Kasumi-1 (cell line): Measurements from ENCODE around the gene PHLDB1.
"Not testable (repeated sequence)": the region's sequence is repeated elsewhere in the genome, so short reads cannot be mapped to it uniquely, and the experiment has no call there.

Experiments used
- DNase-seq, 2 experiments: peaks; one replicate each; lab custom pipeline; 2025; lab: John Stamatoyannopoulos, UW

Gene PHLDB1

DNA sequence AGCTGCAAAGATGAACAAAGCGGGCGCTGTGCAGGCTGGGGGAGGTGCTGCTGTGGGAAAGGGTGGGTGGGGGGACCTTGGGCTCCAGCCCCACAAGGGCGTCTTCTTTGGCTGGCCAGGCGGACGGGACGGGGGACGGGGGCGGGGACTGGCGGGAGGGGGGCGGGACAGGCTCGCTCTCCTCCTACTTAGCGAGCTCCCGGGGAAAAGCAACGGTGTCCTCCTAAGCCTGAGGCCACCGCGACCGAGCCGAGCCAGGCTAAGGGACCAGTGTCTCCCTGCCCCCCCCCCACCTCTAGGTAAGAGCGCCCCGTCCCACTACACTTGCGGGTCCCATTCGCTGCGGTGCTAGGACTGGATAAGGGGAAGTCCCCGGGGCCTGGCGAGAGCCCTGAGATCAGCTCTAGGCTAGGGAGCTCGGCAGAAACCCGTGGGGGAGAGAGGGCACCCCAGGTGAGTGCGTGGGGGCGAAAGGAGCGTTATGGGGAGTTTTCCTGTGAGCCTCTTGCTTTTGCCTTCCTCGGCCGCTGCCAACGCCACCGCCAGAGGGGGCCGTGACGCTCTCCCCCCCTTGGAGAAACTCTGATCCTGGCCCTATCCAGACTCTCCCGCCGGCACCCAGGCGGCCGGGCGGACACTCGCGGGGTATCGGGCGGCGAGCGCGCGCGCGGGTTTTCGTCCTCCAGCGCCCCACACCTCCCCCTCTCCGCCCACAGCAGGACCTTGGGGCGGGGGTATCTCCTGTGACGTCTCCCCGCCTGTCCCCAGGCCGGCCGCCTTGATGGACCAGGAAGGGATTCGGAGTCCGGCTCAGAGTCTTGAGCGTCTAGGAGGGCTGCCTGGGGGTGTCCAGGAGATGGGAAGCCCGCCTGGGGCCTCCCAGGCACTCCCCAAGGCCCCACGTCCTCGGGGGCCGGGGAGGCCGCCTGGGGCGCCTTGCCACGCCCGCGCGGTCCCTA lies at the start of gene PHLDB1:
TSS of gene PHLDB1 (plus strand) at position 215 of the 959 bp plus-strand sequence. CDS start 6,222 bp downstream, outside the sequence.
- DNase-seq = peak; percentile 28 to 39

DNA sequence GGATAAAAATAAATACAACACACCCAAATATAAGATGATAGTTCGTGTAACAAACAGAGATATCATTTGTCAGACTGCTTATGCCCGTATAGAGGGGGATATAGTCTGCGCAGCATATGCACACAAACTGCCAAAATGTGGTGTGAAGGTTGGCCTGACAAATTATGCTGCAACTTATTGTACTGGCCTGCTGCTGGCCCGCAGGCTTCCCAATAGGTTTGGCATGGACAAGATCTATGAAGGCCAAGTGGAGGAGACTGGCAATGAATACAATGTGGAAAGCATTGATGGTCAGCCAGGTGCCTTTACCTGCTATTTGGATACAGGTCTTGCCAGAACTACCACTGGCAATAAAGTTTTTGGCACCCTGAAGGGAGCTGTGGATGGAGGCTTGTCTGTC lies 46.6 kb upstream of the PHLDB1 start:
- no peak for DNase-seq

DNA sequence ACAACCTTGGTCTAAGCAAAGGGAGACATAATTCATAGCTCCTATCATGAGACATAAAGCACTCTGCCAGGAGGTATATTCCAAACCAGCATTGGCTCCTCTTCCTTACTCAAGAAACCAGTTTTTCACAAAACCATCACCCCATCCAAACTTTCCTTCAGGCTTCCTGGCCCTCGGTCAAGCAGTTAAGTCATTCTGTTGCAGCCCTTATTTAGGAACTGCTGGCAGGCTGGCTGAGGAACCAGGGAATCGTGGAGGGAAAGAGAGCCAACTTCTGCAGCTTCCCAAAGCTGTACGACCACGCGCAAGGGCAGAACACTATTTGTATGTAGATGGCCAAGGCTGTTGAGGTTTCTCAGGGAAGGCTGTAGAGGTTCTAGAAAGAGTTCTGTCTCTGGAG lies 42.4 kb upstream of the PHLDB1 start:
- DNase-seq = no peak

DNA sequence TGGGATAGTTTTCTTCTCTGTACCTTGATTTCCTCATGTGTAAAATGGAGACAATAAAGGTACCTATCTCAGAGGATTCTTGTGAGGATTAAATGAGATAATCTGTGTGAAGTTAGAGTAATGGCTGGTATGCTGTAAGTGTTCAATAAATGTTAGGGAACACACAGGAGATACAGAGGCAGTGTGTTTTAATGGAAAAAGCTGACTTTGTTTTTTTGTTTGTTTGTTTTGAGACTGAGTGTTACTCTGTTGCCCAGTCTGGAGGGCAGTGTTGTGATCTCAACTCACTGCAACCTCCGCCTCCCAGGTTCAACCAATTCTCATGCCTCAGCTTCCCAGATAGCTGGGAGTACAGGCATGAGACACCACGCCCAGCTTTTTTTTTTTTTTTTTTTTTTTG lies 37.7 kb upstream of the PHLDB1 start:
- DNase-seq = no peak

DNA sequence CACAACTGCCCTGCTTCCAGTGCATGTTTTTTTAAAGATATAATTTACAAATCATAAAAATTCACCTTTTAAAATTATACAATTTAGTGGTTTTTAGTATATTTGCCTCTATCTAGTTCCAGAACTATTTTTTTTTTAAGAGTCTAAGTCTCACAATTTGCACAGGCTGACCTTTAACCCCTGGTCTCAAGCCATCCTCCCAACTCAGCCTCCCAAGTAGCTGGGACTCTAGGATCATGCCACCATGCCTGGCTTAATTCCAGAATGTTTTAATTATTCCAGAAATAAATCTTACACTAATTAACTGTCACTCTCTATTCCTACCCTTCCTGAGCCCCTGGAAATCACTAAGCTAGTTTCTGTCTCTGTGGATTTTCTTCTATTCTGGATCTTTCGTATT lies 36.6 kb upstream of the PHLDB1 start:
- no peak for DNase-seq

DNA sequence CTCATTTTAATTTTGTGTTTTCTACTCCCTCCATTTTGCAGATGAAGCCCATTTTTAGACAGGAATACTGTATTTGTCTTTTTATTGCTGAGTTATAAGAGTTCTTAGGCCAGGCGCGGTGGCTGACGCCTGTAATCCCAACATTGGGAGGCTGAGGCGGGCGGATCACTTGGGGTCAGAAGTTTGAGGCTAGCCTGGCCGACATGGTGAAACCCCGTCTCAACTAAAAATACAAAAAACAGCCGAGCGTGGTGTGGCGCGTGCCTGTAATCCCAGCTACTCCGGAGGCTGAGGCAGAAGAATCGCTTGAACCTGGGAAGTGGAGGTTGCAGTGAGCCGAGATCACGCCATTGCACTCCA lies 35.7 kb upstream of the PHLDB1 start:
- DNase-seq = not testable (repeated sequence)

DNA sequence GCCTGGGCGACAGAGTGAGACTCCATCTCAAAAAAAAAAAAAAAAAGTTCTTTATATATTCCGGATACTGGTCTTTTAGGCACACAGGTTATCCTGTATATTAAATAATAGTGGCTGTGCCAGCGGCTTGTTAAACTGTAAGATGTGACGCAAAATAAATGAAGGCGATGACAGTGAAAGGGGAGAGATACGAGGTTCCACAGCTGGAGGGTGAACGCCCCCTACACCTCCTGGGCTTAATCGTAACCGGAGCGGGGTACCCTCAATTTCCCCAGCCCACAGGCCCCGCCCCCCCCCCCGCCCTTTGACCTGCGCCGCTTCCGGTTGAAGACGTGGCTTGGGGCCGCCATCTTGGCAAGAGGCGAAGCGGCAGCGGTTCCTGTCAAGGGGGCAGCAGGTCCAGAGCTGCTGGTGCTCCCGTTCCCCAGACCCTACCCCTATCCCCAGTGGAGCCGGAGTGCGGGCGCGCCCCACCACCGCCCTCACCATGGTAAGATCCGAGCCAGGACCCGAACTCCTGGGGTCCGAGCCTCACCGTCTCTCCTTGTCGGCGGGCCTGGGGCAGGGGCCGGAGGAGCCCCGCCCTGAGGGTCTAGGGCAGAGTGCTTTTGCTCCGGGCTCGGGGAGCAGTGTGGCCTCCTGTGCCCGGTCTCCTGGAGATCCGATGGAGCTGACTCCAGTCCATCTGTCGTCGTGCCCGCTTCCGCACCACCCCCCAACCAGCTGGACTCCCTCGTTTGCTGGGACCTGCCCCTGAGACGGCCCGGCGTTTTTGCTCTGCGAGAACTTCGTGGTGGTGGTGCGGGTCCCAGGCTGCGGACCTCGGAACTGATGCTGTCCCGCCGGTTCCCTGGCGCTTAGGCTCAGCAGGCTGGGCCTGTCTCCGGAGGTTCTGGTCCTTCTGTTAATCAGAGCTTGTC lies 35.1 kb upstream of the PHLDB1 start, which contains the start of gene ARCN1:
TSS of gene ARCN1 (plus strand) at position 349 of the 920 bp plus-strand sequence. CDS start at position 488, 139 bp downstream.
- peak; percentile 73 to 75 for DNase-seq

DNA sequence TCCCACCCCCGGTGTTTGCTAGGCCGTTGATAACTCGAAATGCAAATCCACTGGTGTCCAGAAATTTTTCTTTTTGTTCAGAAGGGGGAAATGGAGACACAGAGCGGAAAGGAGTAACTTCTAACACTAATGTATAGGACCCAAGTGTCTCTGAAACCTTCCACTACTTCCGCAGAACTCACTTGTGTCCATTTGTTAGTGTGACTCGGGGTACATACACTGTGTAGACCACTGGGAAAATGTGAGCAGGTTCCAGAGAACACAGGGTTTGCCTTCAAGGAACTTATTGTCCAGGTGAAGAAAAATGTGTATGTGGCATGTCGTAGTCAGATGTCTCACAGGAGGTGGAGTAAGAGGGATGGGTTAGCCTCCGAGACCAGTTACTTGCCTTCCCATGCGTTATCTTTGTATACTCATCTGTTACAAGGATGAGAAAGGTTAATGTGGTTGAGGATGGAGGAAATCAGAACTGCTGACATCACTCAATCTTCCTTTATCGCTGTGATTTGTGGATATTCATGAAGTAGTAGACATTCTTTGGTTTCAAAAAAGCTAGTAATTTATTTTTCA lies 34.3 kb upstream of the PHLDB1 start:
- peak; percentile 24 to 58 for DNase-seq

DNA sequence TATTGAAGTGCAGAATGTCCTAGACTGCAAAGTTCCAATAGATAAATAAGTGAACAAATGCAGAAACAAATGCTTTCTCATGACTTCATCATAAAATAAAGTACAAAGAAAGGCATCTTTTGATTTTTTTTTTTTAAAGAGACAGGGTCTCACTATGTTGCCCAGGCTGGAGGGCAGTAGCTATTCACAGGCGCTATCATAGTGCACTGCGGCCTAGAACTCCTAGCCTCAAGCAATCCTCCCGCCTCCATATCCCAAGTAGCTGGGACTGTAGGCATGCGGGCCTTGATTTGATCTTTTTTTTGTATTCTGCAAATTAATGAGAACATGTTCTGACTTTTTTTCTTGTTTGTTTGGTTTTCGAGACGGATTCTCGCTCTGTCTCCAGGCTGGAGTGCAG lies 32.8 kb upstream of the PHLDB1 start:
- DNase-seq = no peak

DNA sequence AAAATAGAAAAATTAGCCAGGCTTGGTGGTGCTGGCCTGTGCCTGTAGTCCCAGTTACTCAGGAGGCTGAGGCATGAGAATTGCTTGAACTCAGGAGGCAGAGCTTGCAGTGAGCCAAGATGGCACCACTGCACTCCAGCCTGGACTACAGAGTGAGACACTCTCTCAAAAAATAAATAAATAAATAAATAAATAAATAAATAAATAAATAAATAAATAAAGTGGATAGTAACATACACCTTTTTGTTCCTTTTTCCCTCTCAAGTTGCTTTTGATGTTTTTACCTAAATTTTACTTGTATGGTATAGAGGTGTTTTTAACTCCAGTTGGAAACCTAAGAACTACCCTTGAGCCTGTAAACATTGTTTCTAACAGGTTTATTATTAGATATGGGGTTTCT lies 29.4 kb upstream of the PHLDB1 start:
- not testable (repeated sequence) for DNase-seq

DNA sequence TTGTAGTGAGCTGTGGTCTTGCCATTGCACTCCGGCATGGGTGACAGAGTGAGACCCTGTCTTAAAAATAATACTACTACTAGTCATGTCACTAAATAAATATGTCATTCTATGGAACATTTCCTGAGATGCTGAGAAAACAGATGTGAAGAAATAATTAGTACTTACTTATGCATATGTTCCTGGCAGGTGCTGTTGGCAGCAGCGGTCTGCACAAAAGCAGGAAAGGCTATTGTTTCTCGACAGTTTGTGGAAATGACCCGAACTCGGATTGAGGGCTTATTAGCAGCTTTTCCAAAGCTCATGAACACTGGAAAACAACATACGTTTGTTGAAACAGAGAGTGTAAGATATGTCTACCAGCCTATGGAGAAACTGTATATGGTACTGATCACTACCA lies 26.4 kb upstream of the PHLDB1 start:
- DNase-seq = no peak

DNA sequence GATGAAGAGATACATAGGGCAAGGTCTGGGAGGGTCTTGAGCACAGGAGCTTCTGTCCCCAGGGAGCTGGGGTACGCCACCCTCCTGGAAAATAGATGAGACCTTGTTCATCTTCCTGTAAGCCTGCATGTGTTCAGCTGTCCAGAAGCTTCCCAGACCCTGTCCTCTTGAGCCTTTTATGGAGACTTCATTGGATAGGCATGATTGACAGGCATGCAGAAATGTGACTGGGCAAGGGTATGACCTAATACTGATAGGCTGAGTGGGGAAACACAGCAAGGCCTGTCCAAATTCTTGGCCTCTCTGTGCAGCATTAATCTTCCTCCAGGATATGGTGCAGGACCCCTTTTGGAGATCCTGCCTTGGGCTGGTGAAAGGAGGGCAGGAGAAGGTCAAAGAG lies 19.5 kb upstream of the PHLDB1 start:
- no peak for DNase-seq

DNA sequence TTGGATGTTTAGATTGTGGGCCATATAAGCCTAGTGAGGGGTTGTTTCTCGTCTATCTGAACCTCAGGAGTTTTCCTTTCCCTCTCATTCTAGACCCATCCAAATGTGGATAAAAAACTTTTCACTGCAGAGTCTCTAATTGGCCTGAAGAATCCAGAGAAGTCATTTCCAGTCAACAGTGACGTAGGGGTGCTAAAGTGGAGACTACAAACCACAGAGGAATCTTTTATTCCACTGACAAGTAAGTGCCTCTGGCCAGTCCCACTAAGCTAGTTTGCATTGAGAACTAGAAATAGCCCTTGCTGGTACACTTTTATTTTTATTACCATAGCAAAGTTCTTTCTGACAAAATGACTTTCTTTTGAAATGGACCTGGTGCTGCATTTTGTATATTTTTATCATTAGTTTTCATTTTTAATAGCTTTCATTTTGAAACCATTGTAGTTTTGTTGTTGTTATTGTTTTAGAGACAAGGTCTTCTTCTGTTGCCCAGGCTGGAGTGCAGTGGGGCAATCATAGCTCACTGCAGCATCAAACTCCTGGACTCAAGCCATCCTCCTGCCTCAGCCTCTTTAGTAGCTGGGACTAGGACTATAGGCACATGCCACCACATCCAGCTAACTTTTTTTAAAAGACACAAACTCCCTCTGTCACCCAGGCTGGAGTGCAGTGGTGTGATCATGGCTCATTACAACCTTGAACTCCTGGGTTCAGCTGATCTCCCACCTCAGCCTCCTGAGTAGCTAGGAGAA lies 14.6 kb upstream of the PHLDB1 start:
- DNase-seq = no peak

DNA sequence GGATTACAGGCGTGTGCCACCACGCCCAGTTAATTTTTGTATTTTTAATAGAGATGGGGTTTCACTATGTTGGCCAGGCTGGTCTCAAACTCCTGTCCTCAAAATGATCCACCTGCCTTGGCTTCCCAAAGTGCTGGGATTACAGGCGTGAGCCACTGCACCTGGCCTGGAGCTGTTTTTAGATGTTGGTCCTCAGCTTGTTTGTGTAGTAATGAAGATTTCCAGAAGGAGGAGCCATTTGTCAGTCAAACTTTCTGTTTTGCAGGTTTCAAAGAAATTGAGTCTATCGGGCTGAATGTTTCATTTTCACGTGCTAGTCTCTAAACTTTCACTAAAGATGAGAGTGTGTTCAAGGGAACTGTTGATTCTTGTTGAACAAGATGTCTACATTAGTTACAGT lies 12.4 kb upstream of the PHLDB1 start:
- peak; percentile 55 to 70 for DNase-seq

DNA sequence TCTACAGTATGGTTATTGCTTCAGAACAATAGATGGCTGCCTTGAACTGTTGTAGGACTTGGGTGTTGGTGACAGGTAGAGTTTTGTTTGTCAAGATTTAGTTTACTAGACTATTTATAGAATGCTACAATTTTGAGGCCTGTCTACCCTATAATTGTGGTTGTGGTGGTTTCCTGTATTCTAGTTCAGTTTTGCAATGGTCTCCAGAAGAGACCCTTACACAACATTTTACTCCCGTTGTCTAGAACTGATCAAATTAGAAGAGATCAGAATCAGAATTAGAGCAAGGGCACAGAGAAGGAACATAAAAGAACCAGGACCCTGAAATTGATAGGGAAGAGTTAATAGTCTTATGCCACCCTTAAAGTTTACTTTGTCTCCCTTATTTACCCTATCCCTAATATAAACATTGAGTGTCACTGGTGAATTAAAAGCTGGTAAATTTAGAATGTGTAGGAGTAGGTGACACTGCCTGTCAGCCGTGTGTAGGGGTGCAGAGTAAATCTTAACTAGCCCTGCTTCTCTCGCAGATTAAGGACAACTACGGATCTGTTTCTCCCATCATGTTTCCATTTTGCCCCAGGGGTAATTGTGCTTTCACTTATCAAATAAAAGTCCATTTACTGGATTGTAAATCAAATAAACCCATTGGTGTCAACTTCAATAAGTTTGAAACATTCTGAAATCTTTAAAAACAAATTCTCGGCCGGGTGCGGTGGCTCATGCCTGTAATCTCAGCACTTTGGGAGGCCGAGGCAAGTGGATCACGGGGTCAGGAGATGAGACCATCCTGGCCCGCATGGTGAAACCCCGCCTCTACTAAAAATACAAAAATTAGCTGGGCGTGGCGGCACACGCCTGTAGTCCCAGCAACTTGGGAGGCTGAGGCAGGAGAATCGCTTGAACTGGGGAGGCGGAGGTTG lies 10.9 kb upstream of the PHLDB1 start:
- peak in 1 of 2 experiments; percentile 23 for DNase-seq

DNA sequence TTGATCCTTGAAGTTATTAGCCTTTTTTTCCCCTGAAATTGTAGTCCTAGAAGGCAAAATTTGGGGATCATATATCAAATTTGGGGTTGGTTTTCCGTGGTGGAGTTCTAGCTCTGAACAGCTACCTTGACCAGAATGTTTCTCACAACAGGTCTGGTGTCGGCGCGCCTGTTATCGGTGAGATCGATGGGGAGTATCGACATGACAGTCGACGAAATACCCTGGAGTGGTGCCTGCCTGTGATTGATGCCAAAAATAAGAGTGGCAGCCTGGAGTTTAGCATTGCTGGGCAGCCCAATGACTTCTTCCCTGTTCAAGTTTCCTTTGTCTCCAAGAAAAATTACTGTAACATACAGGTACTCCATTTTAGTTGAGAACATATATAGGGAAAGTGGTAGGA lies 9.9 kb upstream of the PHLDB1 start:
- no peak for DNase-seq

DNA sequence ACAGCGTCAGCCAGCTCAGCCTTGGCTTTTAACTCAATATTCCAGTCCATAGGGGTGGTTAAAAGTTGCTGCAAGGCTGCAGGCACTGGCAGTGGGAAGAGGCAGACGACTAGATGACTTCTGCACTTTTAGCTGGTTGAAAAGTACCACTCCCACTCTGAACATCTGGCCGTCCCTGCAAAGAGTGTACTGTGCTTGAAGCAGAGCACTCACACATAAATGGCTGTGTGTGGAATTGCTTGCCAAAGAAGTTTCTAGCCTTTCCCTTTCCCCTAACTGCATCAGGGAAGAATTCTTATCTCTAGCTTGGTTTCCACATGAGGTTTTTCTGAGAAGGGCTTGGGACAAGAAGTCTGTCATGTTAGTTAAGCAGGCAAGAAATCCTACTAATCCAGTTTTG lies 5.1 kb upstream of the PHLDB1 start:
- DNase-seq = no peak

DNA sequence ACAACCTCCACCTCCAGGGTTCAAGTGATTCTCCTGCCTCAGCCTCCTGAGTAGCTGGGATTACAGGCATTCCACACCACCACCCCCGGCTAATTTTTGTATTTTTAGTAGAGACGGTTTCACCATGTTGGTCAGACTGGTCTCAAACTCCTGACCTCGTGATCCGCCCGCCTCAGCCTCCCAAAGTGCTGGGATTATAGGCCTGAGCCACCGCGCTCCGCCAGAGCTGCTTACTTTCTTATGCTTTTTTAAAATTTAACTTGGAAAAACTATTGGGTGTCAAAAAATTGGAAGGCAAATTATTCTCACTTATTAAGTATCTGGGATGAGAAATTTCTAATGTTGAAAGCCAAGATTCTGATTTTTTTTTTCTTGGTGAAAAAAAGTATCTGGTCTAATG lies 3.7 kb upstream of the PHLDB1 start:
- not testable (repeated sequence) for DNase-seq

DNA sequence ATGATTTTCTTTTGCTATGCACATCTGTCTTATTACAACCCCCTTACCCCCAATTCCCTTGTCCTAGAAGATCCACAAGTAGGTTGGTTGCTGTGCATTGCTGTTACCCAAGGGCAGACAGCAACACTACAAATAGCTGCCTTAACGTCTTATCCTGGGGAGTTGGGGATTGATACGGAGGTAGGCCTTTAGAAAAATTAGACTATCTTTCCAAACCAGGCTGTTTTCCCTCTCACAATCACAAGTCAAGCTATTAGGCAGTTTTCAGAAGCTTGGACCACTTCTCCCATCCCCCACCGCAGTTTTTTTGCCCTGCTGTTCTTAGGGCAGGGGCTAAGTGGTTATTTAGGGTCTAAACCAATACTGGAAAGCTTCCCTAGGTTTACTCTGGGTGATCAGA lies 2.8 kb upstream of the PHLDB1 start:
- no peak for DNase-seq

DNA sequence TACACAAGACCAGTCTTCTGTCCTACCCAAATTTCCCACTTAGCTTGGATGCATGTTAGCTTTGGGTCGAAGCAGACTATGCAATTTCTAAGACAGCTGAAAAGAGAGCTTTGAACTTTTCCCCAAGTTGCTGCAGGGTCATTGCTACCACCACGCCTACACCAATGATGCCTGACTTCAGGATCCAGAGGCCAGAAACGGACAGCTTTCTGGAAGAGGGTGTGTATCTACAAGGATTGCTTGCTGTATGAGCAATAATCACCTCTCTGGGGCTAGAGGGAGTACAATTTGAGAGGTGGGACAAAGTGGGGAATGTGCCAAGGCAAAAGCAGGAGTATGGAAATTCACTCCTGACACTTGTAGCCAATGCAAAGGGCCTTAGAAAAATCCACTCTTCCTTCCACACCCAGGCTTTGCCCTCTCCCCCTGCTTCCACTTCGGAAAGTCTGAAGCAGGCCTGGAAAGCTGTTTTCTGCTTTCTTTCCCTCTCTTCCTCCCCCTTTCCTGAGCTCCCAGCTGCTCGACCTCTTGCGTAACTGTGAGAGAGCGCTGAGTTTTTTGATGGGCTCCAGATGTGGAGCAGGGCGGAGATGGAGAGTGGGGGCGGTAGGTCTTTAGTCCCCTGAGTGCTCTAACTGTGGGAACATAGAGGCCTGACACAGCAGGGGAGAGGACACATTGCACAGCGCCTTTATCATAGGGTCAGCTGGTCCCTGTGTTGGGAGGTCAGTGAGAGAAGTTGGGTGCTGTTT lies 2.1 kb upstream of the PHLDB1 start:
- DNase-seq = peak; percentile 10 to 24
